Loucy (cell line): ENCODE measurements around the gene CTU1.

Experiments used
- CTCF ChIP-seq: fragments of 200-600 bp; sonication (generic); conservative IDR thresholded peaks from 2 replicates; pipeline ENCODE4 v1.5.1; 2014; ENCODE audit warnings: mild to moderate bottlenecking, antibody characterized with exemption, low read length
- EZH2phosphoT487 ChIP-seq: fragments of 200-600 bp; IDR thresholded peaks from 2 replicates; pipeline ENCODE4 v1.6.1; 2018; ENCODE audit warnings: antibody characterized with exemption, mild to moderate bottlenecking, moderate library complexity, borderline replicate concordance

- no peak for TF ChIP-seq CTCF
- TF ChIP-seq EZH2phosphoT487: no peak
Observed at GRCh38 chr19:51098365-51099046, 9.7 kb downstream of the CTU1 start.
